Transverse colon (tissue), 4 donors: ENCODE data around the gene LRRIQ4. TPM values are rescaled to one million over a fixed set of nuclear protein-coding genes. Genes with fewer than 3 reads are reported as not detected.

ENCODE experiments used
- DNase-seq: peaks from one replicate; pipeline ENCODE4 v3.0.0-alpha.2; 2019
- H3K27ac ChIP-seq, 4 donors: fragments of 200-600 bp; sonication (generic); 2 replicates each; pipeline ENCODE4 v1.5.1; 2016 to 2018; ENCODE audit warnings: inconsistent platforms in 4 of 4
- H3K27me3 ChIP-seq: fragments of 200-600 bp; sonication (generic); 2 replicates; pipeline ENCODE4 v1.5.1; 2017; ENCODE audit warnings: inconsistent platforms
- H3K36me3 ChIP-seq, 4 donors: fragments of 200-600 bp; sonication (generic); 2 replicates each; pipeline ENCODE4 v1.5.1; 2017 to 2019; ENCODE audit warnings: inconsistent platforms in 4 of 4
- H3K4me1 ChIP-seq, 4 donors: fragments of 200-600 bp; sonication (generic); 2 replicates each; pipeline ENCODE4 v1.5.1; 2017 to 2020; ENCODE audit warnings: inconsistent platforms in 4 of 4
- H3K4me3 ChIP-seq, 4 donors: fragments of 200-600 bp; sonication (generic); 1 replicate in 1 of 4; 2 replicates in 3 of 4; pipeline versions ENCODE4 v1.5.1 to v1.6.1; 2017 to 2019; ENCODE audit warnings: inconsistent platforms in 4 of 4
- H3K9me3 ChIP-seq, 2 donors: fragments of 200-600 bp; sonication (generic); 2 replicates each; pipeline ENCODE4 v1.5.1; 2017 to 2019; ENCODE audit warnings: inconsistent platforms in 2 of 2
- CTCF ChIP-seq, 5 experiments: fragments of 200-600 bp in 3 of 5; fragments of 450-650 bp in 2 of 5; sonication (generic) in 3 of 5; IDR thresholded peaks; 1 replicate in 2 of 5; 2 replicates in 3 of 5; pipeline ENCODE4 v1.5.1; 2016 to 2017; ENCODE audit warnings: antibody characterized with exemption in 5 of 5, inconsistent platforms in 3 of 5, mild to moderate bottlenecking in 2 of 5, moderate library complexity in 1 of 5
- EP300 ChIP-seq: sonication (generic); formaldehyde crosslinking; IDR thresholded peaks from one replicate; pipeline ENCODE4 v1.6.1; 2017; ENCODE audit warnings: antibody characterized with exemption, low read depth
- POLR2A ChIP-seq: fragments of 450-650 bp; IDR thresholded peaks from one replicate; pipeline ENCODE4 v1.6.1; 2016; ENCODE audit warnings: antibody characterized with exemption, mild to moderate bottlenecking, moderate library complexity
- POLR2AphosphoS5 ChIP-seq, 3 donors: sonication (generic); formaldehyde crosslinking; IDR thresholded peaks; one replicate each; pipeline ENCODE4 v1.6.1; 2016; ENCODE audit warnings: antibody characterized with exemption in 3 of 3
- WGBS, 2 donors: methylation state at CpG; one replicate each; pipeline ENCODE4 v1.1.5; 2018; ENCODE audit warnings: low coverage in 1 of 2; 5-methylcytosine and 5-hydroxymethylcytosine counted together
- in situ Hi-C, 4 donors: fragments of 200-750 bp; cut with MboI; loops; one replicate each; pipeline versions ENCODE4 v1.15.0 to v1.15.1; 2017; ENCODE audit warnings: low sequenced_read_pairs in 3 of 4, low pct_ligation_motif_present in 1 of 4, low pct_unique_long_range_greater_than_20kb in 1 of 4
- intact Hi-C: fragments of 100-400 bp; cut with DNase I; formaldehyde crosslinking; loops from one replicate; pipeline ENCODE4 v1.15.1; 2023; ENCODE audit warnings: low total_unique reads
- total RNA-seq, 4 donors: library from RNA; depleted of rRNA; stranded (reverse); fragments of >200 nt; gene quantifications; one replicate each; pipeline ENCODE4 v1.1.0, GENCODE V29; 2016

Gene LRRIQ4
- total RNA-seq, 4 donors from 2014 or later: not detected

GRCh38 chr3:169825316-169825715, 12.6 kb downstream of the LRRIQ4 start:
- H3K9me3 ChIP-seq: no peaks in the 10 kb centered on the region
- in situ Hi-C loops: no loop called here
- peaks cover 2% of the 10 kb centered on the region for H3K27me3 ChIP-seq
- no peak overlapping the region for H3K27ac ChIP-seq
- TF ChIP-seq POLR2A (no peak), EP300 (no peak), CTCF (IDR thresholded peaks at IDR 0.05) (no peak), POLR2AphosphoS5 (IDR thresholded peaks at IDR 0.05) (no peak)
- no peak for DNase-seq
- 86 to 94% methylated on average over 3 of the region's 3 CpGs for WGBS, 2 donors
- no peaks in the 10 kb centered on the region for H3K4me1 ChIP-seq
- no peak overlapping the region for H3K4me3 ChIP-seq
- no peaks in the 10 kb centered on the region for H3K36me3 ChIP-seq
- intact Hi-C loops: no loop called here

GRCh38 chr3:169827712-169828111, 15.0 kb downstream of the LRRIQ4 start:
- no peak for TF ChIP-seq POLR2A
- TF ChIP-seq CTCF (IDR thresholded peaks at IDR 0.05): no peak
- TF ChIP-seq POLR2AphosphoS5 (IDR thresholded peaks at IDR 0.05): no peak
- no peak for TF ChIP-seq EP300
- Histone ChIP-seq H3K4me3 (no peak overlapping the region), H3K36me3 (no peaks in the 10 kb centered on the region), H3K27ac (no peak overlapping the region), H3K27me3 (no peaks in the 10 kb centered on the region), H3K4me1 (no peaks in the 10 kb centered on the region), H3K9me3 (no peaks in the 10 kb centered on the region)
- WGBS, 2 donors: 81 to 87% methylated on average over 4 of the region's 4 CpGs
- in situ Hi-C loops: no loop called here
- intact Hi-C loops: no loop called here
- no peak for DNase-seq

- Histone ChIP-seq H3K27me3 (no peaks in the 10 kb centered on the region), H3K27ac (no peak overlapping the region), H3K36me3 (no peaks in the 10 kb centered on the region), H3K4me1 (no peaks in the 10 kb centered on the region), H3K4me3 (no peak overlapping the region), H3K9me3 (no peaks in the 10 kb centered on the region)
- 29% methylated on average over 1 of the region's 1 CpG; no CpG with 5 or more reads in 1 of the 2 donors for WGBS, 2 donors
- no peak for DNase-seq
- no peak for TF ChIP-seq CTCF (IDR thresholded peaks at IDR 0.05)
- intact Hi-C loops: no loop called here
- in situ Hi-C loops: no loop called here
Measured at GRCh38 chr3:169835533-169835932, 22.9 kb downstream of the LRRIQ4 start.

GRCh38 chr3:169836078-169836941, 23.6 kb downstream of the LRRIQ4 start:
- H3K27me3 ChIP-seq: no peaks in the 10 kb centered on the region
- 77 to 80% methylated on average over 1 to 5 of the region's 5 CpGs for WGBS, 2 donors
- no peaks in the 10 kb centered on the region for H3K9me3 ChIP-seq
- H3K27ac ChIP-seq: no peak overlapping the region
- H3K4me3 ChIP-seq: no peak overlapping the region
- no peak for DNase-seq
- in situ Hi-C loops: no loop called here
- TF ChIP-seq EP300 (no peak), POLR2AphosphoS5 (IDR thresholded peaks at IDR 0.05) (no peak), CTCF (IDR thresholded peaks at IDR 0.05) (no peak), POLR2A (no peak)
- no peaks in the 10 kb centered on the region for H3K36me3 ChIP-seq
- H3K4me1 ChIP-seq: no peaks in the 10 kb centered on the region
- intact Hi-C loops: no loop called here
